Chondrocyte (in vitro differentiated cells): Measurements from ENCODE around the gene ANAPC10. TPM values are rescaled to one million over a fixed set of nuclear protein-coding genes. Genes with fewer than 3 reads are reported as not detected.

Source experiments
- DNase-seq: peaks from one replicate; pipeline ENCODE4 v3.0.0; 2021; ENCODE audit warnings: mixed read lengths, low spot score
- H3K27ac Mint-ChIP-seq: one replicate; pipeline ENCODE4 v1.8.0; 2021; ENCODE audit warnings: mild to moderate bottlenecking, moderate library complexity, mixed read lengths; ENCODE audit not compliant: unreplicated experiment
- H3K27me3 Mint-ChIP-seq: 2 replicates; pipeline ENCODE4 v1.8.0; 2021; ENCODE audit warnings: low read depth, mixed read lengths
- H3K36me3 Mint-ChIP-seq: 2 replicates; pipeline ENCODE4 v1.8.0; 2021; ENCODE audit warnings: low read depth, mixed read lengths
- H3K4me1 Mint-ChIP-seq: 2 replicates; pipeline ENCODE4 v1.8.0; 2021; ENCODE audit warnings: low read depth, mild to moderate bottlenecking, mixed read lengths
- H3K4me3 Mint-ChIP-seq: one replicate; pipeline ENCODE4 v1.8.0; 2021; ENCODE audit warnings: mild to moderate bottlenecking, moderate library complexity, mixed read lengths; ENCODE audit not compliant: unreplicated experiment
- H3K9me3 Mint-ChIP-seq: 2 replicates; pipeline ENCODE4 v1.8.0; 2021; ENCODE audit warnings: low read depth, mixed read lengths
- total RNA-seq: library from RNA; stranded (reverse); gene quantifications from 3 replicates; pipeline ENCODE4 v1.2.1, GENCODE V29; 2021
- TF ChIP-seq, protein P1 (sequence below): fragments of 200-600 bp; sonication (generic); IDR thresholded peaks from 2 replicates; pipeline ENCODE4 v1.5.0; 2021; ENCODE audit warnings: antibody characterized with exemption, mild to moderate bottlenecking, moderate library complexity

The ANAPC10 gene
- total RNA-seq, 1 donor from 2014 or later, result 17.7 TPM

DNA sequence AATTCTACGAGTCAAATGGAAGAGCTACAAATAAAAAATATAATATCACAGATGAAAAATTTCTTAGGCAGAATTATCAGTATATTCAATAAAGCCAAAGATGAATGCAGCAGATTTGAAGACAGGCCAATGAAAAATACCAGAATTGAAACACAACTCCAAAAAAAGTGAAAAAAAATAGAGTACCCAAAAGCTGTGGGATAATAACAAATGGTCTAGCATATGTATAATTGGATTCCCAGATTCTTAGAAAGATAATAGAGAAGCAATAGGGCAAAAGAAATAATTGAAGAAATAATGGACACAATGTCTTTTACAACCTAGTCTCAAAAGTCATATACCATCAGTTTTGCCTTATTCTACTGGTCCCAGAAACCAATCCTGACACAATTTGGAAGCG lies 4.4 kb downstream of the ANAPC10 start:
- no peaks in the 10 kb centered on the region for H3K27me3 Mint-ChIP-seq
- TF ChIP-seq, protein P1, sequence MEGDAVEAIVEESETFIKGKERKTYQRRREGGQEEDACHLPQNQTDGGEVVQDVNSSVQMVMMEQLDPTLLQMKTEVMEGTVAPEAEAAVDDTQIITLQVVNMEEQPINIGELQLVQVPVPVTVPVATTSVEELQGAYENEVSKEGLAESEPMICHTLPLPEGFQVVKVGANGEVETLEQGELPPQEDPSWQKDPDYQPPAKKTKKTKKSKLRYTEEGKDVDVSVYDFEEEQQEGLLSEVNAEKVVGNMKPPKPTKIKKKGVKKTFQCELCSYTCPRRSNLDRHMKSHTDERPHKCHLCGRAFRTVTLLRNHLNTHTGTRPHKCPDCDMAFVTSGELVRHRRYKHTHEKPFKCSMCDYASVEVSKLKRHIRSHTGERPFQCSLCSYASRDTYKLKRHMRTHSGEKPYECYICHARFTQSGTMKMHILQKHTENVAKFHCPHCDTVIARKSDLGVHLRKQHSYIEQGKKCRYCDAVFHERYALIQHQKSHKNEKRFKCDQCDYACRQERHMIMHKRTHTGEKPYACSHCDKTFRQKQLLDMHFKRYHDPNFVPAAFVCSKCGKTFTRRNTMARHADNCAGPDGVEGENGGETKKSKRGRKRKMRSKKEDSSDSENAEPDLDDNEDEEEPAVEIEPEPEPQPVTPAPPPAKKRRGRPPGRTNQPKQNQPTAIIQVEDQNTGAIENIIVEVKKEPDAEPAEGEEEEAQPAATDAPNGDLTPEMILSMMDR, result no peak
- no peak overlapping the region for H3K4me3 Mint-ChIP-seq
- H3K9me3 Mint-ChIP-seq, result peaks cover 23% of the 10 kb centered on the region
- H3K36me3 Mint-ChIP-seq, result peaks cover 41% of the 10 kb centered on the region
- peaks cover 23% of the 10 kb centered on the region for H3K4me1 Mint-ChIP-seq
- DNase-seq, result no peak
- no peak overlapping the region for H3K27ac Mint-ChIP-seq

GRCh38 chr4:145090380-145090779 lies 7.6 kb downstream of the ANAPC10 start:
- peaks cover 48% of the 10 kb centered on the region for H3K36me3 Mint-ChIP-seq
- peaks cover 12% of the 10 kb centered on the region for H3K4me1 Mint-ChIP-seq
- H3K9me3 Mint-ChIP-seq, result peaks cover 22% of the 10 kb centered on the region
- H3K4me3 Mint-ChIP-seq, result no peak overlapping the region
- no peak overlapping the region for H3K27ac Mint-ChIP-seq
- DNase-seq, result no peak
- TF ChIP-seq, protein P1, result no peak
- H3K27me3 Mint-ChIP-seq, result no peaks in the 10 kb centered on the region

- Mint-ChIP-seq H3K4me3 (no peak overlapping the region), H3K9me3 (no peaks in the 10 kb centered on the region), H3K36me3 (peaks cover 19% of the 10 kb centered on the region), H3K27ac (peak overlapping the region; percentile 61), H3K4me1 (peaks cover 12% of the 10 kb centered on the region), H3K27me3 (no peaks in the 10 kb centered on the region)
- no peak for DNase-seq
- TF ChIP-seq, protein P1, result no peak
Observed at GRCh38 chr4:145083891-145084605, 13.9 kb downstream of the ANAPC10 start.

DNA sequence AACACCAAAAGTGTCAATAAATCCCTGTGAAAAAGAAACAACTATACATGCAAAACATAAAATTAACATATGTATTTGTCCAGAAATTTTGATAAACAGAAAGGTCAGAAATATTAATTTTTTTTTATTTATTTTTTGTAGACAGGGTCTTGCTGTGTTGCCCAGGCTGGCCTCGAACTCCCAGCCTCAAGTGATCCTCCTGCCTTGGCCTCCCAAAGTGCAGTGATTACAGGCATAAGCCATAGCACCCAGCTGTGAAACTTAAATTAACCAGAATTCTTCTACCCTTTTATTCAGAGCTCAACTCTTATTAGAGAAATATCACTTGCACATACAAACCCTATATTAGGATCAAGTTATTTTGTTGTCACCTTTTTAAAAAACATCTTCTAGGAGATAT lies 16.2 kb downstream of the ANAPC10 start:
- TF ChIP-seq, protein P1, result no peak

GRCh38 chr4:145076469-145076855 lies 21.5 kb downstream of the ANAPC10 start:
- TF ChIP-seq, protein P1, result no peak
- H3K27ac Mint-ChIP-seq, result peak overlapping the region; percentile 81
- peaks cover 14% of the 10 kb centered on the region for H3K9me3 Mint-ChIP-seq
- H3K36me3 Mint-ChIP-seq, result peaks cover 30% of the 10 kb centered on the region
- H3K4me1 Mint-ChIP-seq, result peaks cover 16% of the 10 kb centered on the region
- H3K27me3 Mint-ChIP-seq, result no peaks in the 10 kb centered on the region
- H3K4me3 Mint-ChIP-seq, result no peak overlapping the region
- DNase-seq, result no peak

More for the DNA sequence above, 16.2 kb downstream of the ANAPC10 start:
- peaks cover 10% of the 10 kb centered on the region for H3K9me3 Mint-ChIP-seq
- H3K27ac Mint-ChIP-seq, result no peak overlapping the region
- peaks cover 28% of the 10 kb centered on the region for H3K36me3 Mint-ChIP-seq
- no peak overlapping the region for H3K4me3 Mint-ChIP-seq
- DNase-seq, result no peak
- no peaks in the 10 kb centered on the region for H3K27me3 Mint-ChIP-seq
- H3K4me1 Mint-ChIP-seq, result peaks cover 19% of the 10 kb centered on the region
